Kidney (tissue), 14 donors: Measurements from ENCODE around the gene FRAS1. TPM values are rescaled to one million over a fixed set of nuclear protein-coding genes. Genes with fewer than 3 reads are reported as not detected.

Experiments
- DNase-seq, 5 donors: peaks; one replicate each; pipeline ENCODE4 v3.0.0-alpha.2; 2013 to 2020
- FAIRE-seq: peaks from 2 replicates; lab custom pipeline; 2012; peaks lifted over from hg19 to GRCh38; lab: Jason Lieb, UNC
- H3K27ac ChIP-seq, 2 donors: one replicate each; pipeline ENCODE4 v1.7.0; 2013; ENCODE audit warnings: low read depth in 2 of 2, low read length in 2 of 2, inconsistent platforms in 1 of 2
- H3K27me3 ChIP-seq: one replicate; pipeline ENCODE4 v1.7.1; 2013; ENCODE audit warnings: low read length, inconsistent platforms; ENCODE audit not compliant: control insufficient read depth, insufficient read depth
- H3K36me3 ChIP-seq, 3 donors: one replicate each; pipeline versions ENCODE4 v1.7.0 to v1.7.1; 2013; ENCODE audit warnings: low read length in 3 of 3, control low read depth in 1 of 3, inconsistent platforms in 1 of 3; ENCODE audit not compliant: insufficient read depth in 3 of 3, control insufficient read depth in 2 of 3
- H3K4me1 ChIP-seq, 3 donors: one replicate each; pipeline versions ENCODE4 v1.7.0 to v1.7.1; 2013; ENCODE audit warnings: low read length in 3 of 3, inconsistent platforms in 1 of 3, low read depth in 1 of 3; ENCODE audit not compliant: control insufficient read depth in 2 of 3, insufficient read depth in 2 of 3
- H3K4me3 ChIP-seq, 3 donors: one replicate each; pipeline versions ENCODE4 v1.7.0 to v1.8.1; 2013; ENCODE audit warnings: low read length in 3 of 3, control low read depth in 1 of 3, inconsistent platforms in 1 of 3
- H3K9ac ChIP-seq, 3 donors: one replicate each; pipeline versions ENCODE4 v1.7.0 to v1.7.1; 2013; ENCODE audit warnings: low read length in 3 of 3, control low read depth in 1 of 3, inconsistent platforms in 1 of 3
- H3K9me3 ChIP-seq, 3 donors: one replicate each; pipeline versions ENCODE4 v1.7.0 to v1.7.1; 2013; ENCODE audit warnings: low read length in 3 of 3, control low read depth in 1 of 3, inconsistent platforms in 1 of 3; ENCODE audit not compliant: control insufficient read depth in 2 of 3, insufficient read depth in 1 of 3
- CTCF ChIP-seq: IDR thresholded peaks from 3 replicates; pipeline ENCODE4 v1.5.1; 2012; ENCODE audit warnings: mild to moderate bottlenecking, moderate library complexity, borderline replicate concordance; ENCODE audit not compliant: insufficient read depth; ENCODE audit errors: extremely low read depth
- intact Hi-C: fragments of 100-400 bp; cut with DNase I; formaldehyde crosslinking; loops from one replicate; pipeline ENCODE4 v1.11.1; 2022
- polyA plus RNA-seq: library from polyadenylated mRNA; stranded (reverse); fragments of 350-450 nt; fragmentation: Illumina TruSeq; extraction: RNeasy Lipid Tissue Mini Kit (QIAGEN cat#74804); gene quantifications from one replicate; pipeline ENCODE4 v1.2.3, GENCODE V29; 2014; ENCODE audit warnings: low read depth, low replicate concordance; ENCODE audit not compliant: insufficient read depth
- total RNA-seq: library from RNA; stranded (reverse); fragmentation: NEBNext Ultra II Directional; extraction: Animal tissue kit (Norgen Biotek cat#: 25700); gene quantifications from one replicate; pipeline ENCODE4 v1.2.1, GENCODE V29; 2021
- donor health status: control.
- donor health status: control.
- donor health status: control.
- donor health status: control.
- donor health status: control.
- donor health status: DM: yes; HTN: yes; CAD: no.
- donor health status: Normal renal cell carcinoma (clear cell type).

The FRAS1 gene
- total and polyA plus RNA-seq, 2 donors from 2014 or later, result 6.5 to 31.5 TPM

GRCh38 chr4:78059524-78059889 is 2.4 kb downstream of the FRAS1 start:
- H3K27ac ChIP-seq, result peak overlapping the region; percentile 72 to 86
- peak overlapping the region; percentile 89 to 97 (median 90) for H3K4me3 ChIP-seq
- H3K4me1 ChIP-seq, result peaks cover 0 to 5% (median 0%) of the 10 kb centered on the region in 3 donors
- H3K27me3 ChIP-seq, result no peaks in the 10 kb centered on the region
- peak in 4 of 5 donors; percentile 83 to 96 (median 89) for DNase-seq
- FAIRE-seq, result peak; percentile 59
- peak; percentile 75 for TF ChIP-seq CTCF
- H3K9ac ChIP-seq, result peak overlapping the region in 2 of 3 donors; percentile 16 to 94
- intact Hi-C loops, result no loop called here
- H3K9me3 ChIP-seq, result no peaks in the 10 kb centered on the region
- H3K36me3 ChIP-seq, result no peaks in the 10 kb centered on the region

GRCh38 chr4:78059938-78060337 is 2.8 kb downstream of the FRAS1 start:
- peak overlapping the region in 2 of 3 donors; percentile 12 to 36 for H3K4me3 ChIP-seq
- H3K4me1 ChIP-seq, result peaks cover 0 to 5% (median 0%) of the 10 kb centered on the region in 3 donors
- H3K27me3 ChIP-seq, result no peaks in the 10 kb centered on the region
- intact Hi-C loops, result no loop called here
- H3K27ac ChIP-seq, result no peak overlapping the region
- TF ChIP-seq CTCF, result no peak
- FAIRE-seq (no peak), DNase-seq (no peak)
- no peaks in the 10 kb centered on the region for H3K9me3 ChIP-seq
- H3K9ac ChIP-seq, result no peak overlapping the region
- H3K36me3 ChIP-seq, result no peaks in the 10 kb centered on the region

GRCh38 chr4:78061939-78062570 is 4.9 kb downstream of the FRAS1 start:
- Histone ChIP-seq H3K27me3 (no peaks in the 10 kb centered on the region), H3K9ac (no peak overlapping the region), H3K36me3 (no peaks in the 10 kb centered on the region), H3K27ac (no peak overlapping the region), H3K4me3 (no peak overlapping the region), H3K9me3 (no peaks in the 10 kb centered on the region), H3K4me1 (peaks cover 0 to 2% (median 0%) of the 10 kb centered on the region in 3 donors)
- no peak for DNase-seq
- intact Hi-C loops, result no loop called here
- TF ChIP-seq CTCF, result no peak
- no peak for FAIRE-seq
